WTC11 (cell line): ENCODE results near the gene OGG1. TPM values are rescaled to one million over a fixed set of nuclear protein-coding genes. Genes with fewer than 3 reads are reported as not detected.

Experiments used
- ATAC-seq: fragments of 200-7000 bp; cut with Tn5 transposase; 2 replicates; pipeline ENCODE4 v1.10.0; 2021; ENCODE audit warnings: mild to moderate bottlenecking, moderate library complexity
- CTCF ChIA-PET: fragments of 300-600 bp; sonication (Branson Sonifier 250); formaldehyde crosslinking; loops from one replicate; lab custom pipeline; 2021; ENCODE audit warnings: antibody characterized with exemption; lab: Charles Lee
- POLR2A ChIA-PET: fragments of 350-600 bp; sonication (Branson Sonifier 250); formaldehyde crosslinking; loops from one replicate; lab custom pipeline; 2021; ENCODE audit warnings: antibody characterized with exemption; lab: Charles Lee
- DNase-seq: peaks from one replicate; pipeline ENCODE4 v3.0.0; 2021; ENCODE audit warnings: low spot score
- H3K27ac Mint-ChIP-seq: 2 replicates; pipeline ENCODE4 v1.8.0; 2021; ENCODE audit warnings: mixed read lengths
- H3K27me3 Mint-ChIP-seq: 2 replicates; pipeline ENCODE4 v1.8.0; 2021; ENCODE audit warnings: low read depth, mild to moderate bottlenecking, moderate library complexity, mixed read lengths
- H3K36me3 Mint-ChIP-seq: 2 replicates; pipeline ENCODE4 v1.8.0; 2021; ENCODE audit warnings: mixed read lengths
- H3K4me1 Mint-ChIP-seq: 2 replicates; pipeline ENCODE4 v1.8.0; 2022; ENCODE audit warnings: mixed read lengths
- H3K4me3 Mint-ChIP-seq: 2 replicates; pipeline ENCODE4 v1.8.0; 2021; ENCODE audit warnings: mild to moderate bottlenecking, moderate library complexity, mixed read lengths
- H3K9me3 Mint-ChIP-seq: 2 replicates; pipeline ENCODE4 v1.8.0; 2021; ENCODE audit warnings: mixed read lengths
- ATF3 ChIP-seq: sonication (generic); formaldehyde crosslinking; conservative IDR thresholded peaks from 2 replicates; pipeline ENCODE4 v1.8.1; 2022; ENCODE audit warnings: mild to moderate bottlenecking, missing genetic modification reagents
- ATF6 ChIP-seq: sonication (generic); formaldehyde crosslinking; IDR thresholded peaks from 2 replicates; pipeline ENCODE4 v1.8.1; 2023; ENCODE audit warnings: mild to moderate bottlenecking, missing genetic modification reagents
- CBFB ChIP-seq: sonication (generic); formaldehyde crosslinking; IDR thresholded peaks from 2 replicates; pipeline ENCODE4 v1.8.1; 2022; ENCODE audit warnings: mild to moderate bottlenecking, low read depth, missing genetic modification reagents
- ESRRA ChIP-seq: sonication (generic); formaldehyde crosslinking; IDR thresholded peaks from 2 replicates; pipeline ENCODE4 v1.8.1; 2022; ENCODE audit warnings: mild to moderate bottlenecking, missing genetic modification reagents, borderline replicate concordance
- FOXP1 ChIP-seq: sonication (generic); formaldehyde crosslinking; IDR thresholded peaks from 2 replicates; pipeline ENCODE4 v1.8.0; 2022; ENCODE audit warnings: missing genetic modification reagents, mild to moderate bottlenecking, moderate library complexity, borderline replicate concordance
- GRHL2 ChIP-seq: fragments of 250-450 bp; sonication (Bioruptor Pico); IDR thresholded peaks from 2 replicates; pipeline ENCODE4 v1.8.0; 2022; ENCODE audit warnings: mild to moderate bottlenecking, moderate library complexity; ENCODE audit not compliant: insufficient replicate concordance, severe bottlenecking
- JAZF1 ChIP-seq: fragments of 250-450 bp; sonication (Bioruptor Pico); IDR thresholded peaks from 2 replicates; pipeline ENCODE4 v1.9.0; 2021; ENCODE audit warnings: moderate library complexity, mild to moderate bottlenecking, inconsistent platforms
- MYBL2 ChIP-seq: sonication (generic); formaldehyde crosslinking; IDR thresholded peaks from 2 replicates; pipeline ENCODE4 v1.8.1; 2023; ENCODE audit warnings: mild to moderate bottlenecking, moderate library complexity, missing genetic modification reagents
- NR2C2 ChIP-seq: sonication (generic); formaldehyde crosslinking; IDR thresholded peaks from 2 replicates; pipeline ENCODE4 v1.8.0; 2022; ENCODE audit warnings: mild to moderate bottlenecking, missing genetic modification reagents
- OVOL2 ChIP-seq: fragments of 250-450 bp; sonication (Bioruptor Pico); IDR thresholded peaks from 2 replicates; pipeline ENCODE4 v1.9.0; 2021; ENCODE audit warnings: mild to moderate bottlenecking, borderline replicate concordance
- PREB ChIP-seq: sonication (generic); formaldehyde crosslinking; IDR thresholded peaks from 2 replicates; pipeline ENCODE4 v1.8.1; 2022; ENCODE audit warnings: mild to moderate bottlenecking, missing genetic modification reagents, moderate library complexity, borderline replicate concordance
- SMAD4 ChIP-seq: sonication (generic); formaldehyde crosslinking; IDR thresholded peaks from 2 replicates; pipeline ENCODE4 v1.8.0; 2022; ENCODE audit warnings: mild to moderate bottlenecking, missing genetic modification reagents
- SOX15 ChIP-seq: fragments of 250-450 bp; sonication (Bioruptor Pico); IDR thresholded peaks from 2 replicates; pipeline ENCODE4 v1.9.0; 2021; ENCODE audit warnings: mild to moderate bottlenecking
- TEAD1 ChIP-seq: sonication (generic); formaldehyde crosslinking; IDR thresholded peaks from 2 replicates; pipeline ENCODE4 v1.8.0; 2022; ENCODE audit warnings: mild to moderate bottlenecking, missing genetic modification reagents
- TP53 ChIP-seq: sonication (generic); formaldehyde crosslinking; IDR thresholded peaks from 2 replicates; pipeline ENCODE4 v1.8.1; 2023; ENCODE audit warnings: mild to moderate bottlenecking, missing genetic modification reagents
- USF2 ChIP-seq: sonication (generic); formaldehyde crosslinking; IDR thresholded peaks from 2 replicates; pipeline ENCODE4 v1.8.1; 2023; ENCODE audit warnings: mild to moderate bottlenecking, missing genetic modification reagents, moderate library complexity
- ZBTB21 ChIP-seq: sonication (generic); formaldehyde crosslinking; IDR thresholded peaks from 2 replicates; pipeline ENCODE4 v1.8.1; 2023; ENCODE audit warnings: mild to moderate bottlenecking, missing genetic modification reagents, borderline replicate concordance
- ZNF121 ChIP-seq: sonication (generic); formaldehyde crosslinking; IDR thresholded peaks from 2 replicates; pipeline ENCODE4 v1.8.0; 2023; ENCODE audit warnings: missing genetic modification reagents
- ZNF219 ChIP-seq: sonication (generic); formaldehyde crosslinking; IDR thresholded peaks from 2 replicates; pipeline ENCODE4 v1.8.0; 2023; ENCODE audit warnings: missing genetic modification reagents, mild to moderate bottlenecking, borderline replicate concordance
- ZNF317 ChIP-seq: sonication (generic); formaldehyde crosslinking; IDR thresholded peaks from 2 replicates; pipeline ENCODE4 v1.8.1; 2023; ENCODE audit warnings: low read depth, mild to moderate bottlenecking, moderate library complexity, missing genetic modification reagents, borderline replicate concordance
- ZNF396 ChIP-seq: fragments of 250-450 bp; sonication (Bioruptor Pico); IDR thresholded peaks from 2 replicates; pipeline ENCODE4 v1.8.0; 2021; ENCODE audit warnings: mild to moderate bottlenecking, moderate library complexity, borderline replicate concordance
- ZNF425 ChIP-seq: fragments of 250-450 bp; sonication (Bioruptor Pico); conservative IDR thresholded peaks from 2 replicates; pipeline ENCODE4 v1.9.0; 2021; ENCODE audit warnings: mild to moderate bottlenecking
- total RNA-seq: library from RNA; stranded (reverse); gene quantifications from 3 replicates; pipeline ENCODE4 v1.2.3, GENCODE V29; 2021
- TF ChIP-seq, protein P1 (sequence below): sonication (generic); formaldehyde crosslinking; IDR thresholded peaks from 2 replicates; pipeline ENCODE4 v1.8.0; 2022; ENCODE audit warnings: mild to moderate bottlenecking, missing genetic modification reagents
- TF ChIP-seq, protein P2 (sequence below): fragments of 250-450 bp; sonication (Bioruptor Pico); IDR thresholded peaks from 2 replicates; pipeline ENCODE4 v2.1.2; 2022; ENCODE audit warnings: mild to moderate bottlenecking, moderate library complexity
- TF ChIP-seq, protein P3 (sequence below): fragments of 250-450 bp; sonication (Bioruptor Pico); IDR thresholded peaks from 2 replicates; pipeline ENCODE4 v1.9.0; 2021; ENCODE audit warnings: mild to moderate bottlenecking

The OGG1 gene
- total RNA-seq, 1 experiment from 2014 or later: 27.3 TPM

DNA sequence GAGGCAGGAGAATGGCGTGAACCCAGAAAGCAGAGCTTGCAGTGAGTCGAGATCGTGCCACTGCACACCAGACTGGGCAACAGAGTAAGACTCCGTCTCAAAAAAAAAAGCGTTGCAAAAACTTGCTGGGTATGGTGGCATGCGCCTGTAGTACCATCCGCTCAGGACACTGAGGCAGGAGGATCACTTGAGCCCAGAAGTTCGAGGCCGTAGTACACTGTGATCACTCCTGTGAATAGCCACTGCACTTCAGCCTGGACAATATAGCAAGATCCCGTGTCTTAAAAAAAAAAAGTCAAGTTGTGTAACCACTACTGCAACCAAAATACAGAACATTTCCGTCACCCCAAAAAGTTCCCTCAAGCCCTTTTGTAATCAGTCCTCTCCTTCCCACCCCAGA, 44.6 kb downstream of the OGG1 start:
- ChIA-PET CTCF (no interaction called here), POLR2A (no interaction called here)
- Mint-ChIP-seq H3K9me3 (no peaks in the 10 kb centered on the region), H3K27ac (peak overlapping the region; percentile 3; the same call in 1 of the 2 replicates), H3K36me3 (peaks cover 42% of the 10 kb centered on the region), H3K4me1 (peaks cover 18% of the 10 kb centered on the region), H3K27me3 (no peaks in the 10 kb centered on the region; the same call in 1 of the 2 replicates)
- no peak for DNase-seq
- no peak for TF ChIP-seq ZNF317 (CRISPR knock-in tag)
- TF ChIP-seq NR2C2 (CRISPR knock-in tag): no peak
- TF ChIP-seq, protein P1, sequence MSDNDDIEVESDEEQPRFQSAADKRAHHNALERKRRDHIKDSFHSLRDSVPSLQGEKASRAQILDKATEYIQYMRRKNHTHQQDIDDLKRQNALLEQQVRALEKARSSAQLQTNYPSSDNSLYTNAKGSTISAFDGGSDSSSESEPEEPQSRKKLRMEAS: no peak
- TF ChIP-seq ZNF121 (CRISPR knock-in tag): peak; percentile 94
- no peak for TF ChIP-seq CBFB
- no peak for TF ChIP-seq TP53 (CRISPR knock-in tag)
- TF ChIP-seq SOX15: no peak
- no peak for TF ChIP-seq ESRRA (CRISPR knock-in tag)
- TF ChIP-seq JAZF1 (CRISPR knock-in tag): no peak
- TF ChIP-seq, all 79 proteins: peak for 1
- no peak for ATAC-seq
- peak overlapping the region; percentile 94 for H3K4me3 Mint-ChIP-seq

DNA sequence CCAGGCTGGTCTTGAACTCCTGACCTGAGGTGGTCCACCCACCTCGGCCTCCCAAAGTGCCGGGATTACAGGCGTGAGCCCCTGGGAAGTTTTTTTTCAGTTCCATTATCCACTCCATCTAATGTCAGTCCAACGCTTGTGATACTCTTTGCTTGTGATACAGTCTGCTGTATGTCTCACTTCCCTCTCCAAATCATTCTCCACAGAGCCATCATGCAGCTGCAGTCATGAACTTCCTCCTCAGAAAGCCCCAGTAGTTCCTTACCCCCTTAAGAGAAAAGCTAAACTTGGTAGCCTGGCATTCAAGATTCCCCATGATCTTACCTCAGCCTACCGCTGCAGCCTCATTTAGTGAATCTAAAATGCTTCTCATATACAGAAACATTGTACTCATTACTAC, 45.5 kb downstream of the OGG1 start:
- Mint-ChIP-seq H3K27ac (peak overlapping the region; percentile 82), H3K4me1 (peaks cover 18% of the 10 kb centered on the region), H3K27me3 (no peaks in the 10 kb centered on the region; the same call in 1 of the 2 replicates), H3K36me3 (peaks cover 42% of the 10 kb centered on the region), H3K9me3 (no peaks in the 10 kb centered on the region), H3K4me3 (peak overlapping the region; percentile 51)
- TF ChIP-seq SMAD4 (CRISPR knock-in tag) (no peak), FOXP1 (no peak), GRHL2 (CRISPR knock-in tag) (no peak), ZNF219 (CRISPR knock-in tag) (no peak), ZNF317 (CRISPR knock-in tag) (no peak), ATF6 (CRISPR knock-in tag) (no peak), ATF3 (CRISPR knock-in tag) (no peak), PREB (no peak), TEAD1 (CRISPR knock-in tag) (no peak), ZNF425 (CRISPR knock-in tag) (no peak), ZNF396 (no peak), JAZF1 (CRISPR knock-in tag) (no peak), ZBTB21 (CRISPR knock-in tag) (no peak), MYBL2 (CRISPR knock-in tag) (no peak), USF2 (no peak), OVOL2 (no peak)
- TF ChIP-seq, protein P2, sequence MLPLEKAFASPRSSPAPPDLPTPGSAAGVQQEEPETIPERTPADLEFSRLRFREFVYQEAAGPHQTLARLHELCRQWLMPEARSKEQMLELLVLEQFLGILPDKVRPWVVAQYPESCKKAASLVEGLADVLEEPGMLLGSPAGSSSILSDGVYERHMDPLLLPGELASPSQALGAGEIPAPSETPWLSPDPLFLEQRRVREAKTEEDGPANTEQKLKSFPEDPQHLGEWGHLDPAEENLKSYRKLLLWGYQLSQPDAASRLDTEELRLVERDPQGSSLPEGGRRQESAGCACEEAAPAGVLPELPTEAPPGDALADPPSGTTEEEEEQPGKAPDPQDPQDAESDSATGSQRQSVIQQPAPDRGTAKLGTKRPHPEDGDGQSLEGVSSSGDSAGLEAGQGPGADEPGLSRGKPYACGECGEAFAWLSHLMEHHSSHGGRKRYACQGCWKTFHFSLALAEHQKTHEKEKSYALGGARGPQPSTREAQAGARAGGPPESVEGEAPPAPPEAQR (CRISPR knock-in tag): no peak
- TF ChIP-seq, protein P3, sequence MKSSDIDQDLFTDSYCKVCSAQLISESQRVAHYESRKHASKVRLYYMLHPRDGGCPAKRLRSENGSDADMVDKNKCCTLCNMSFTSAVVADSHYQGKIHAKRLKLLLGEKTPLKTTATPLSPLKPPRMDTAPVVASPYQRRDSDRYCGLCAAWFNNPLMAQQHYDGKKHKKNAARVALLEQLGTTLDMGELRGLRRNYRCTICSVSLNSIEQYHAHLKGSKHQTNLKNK (CRISPR knock-in tag): no peak
- TF ChIP-seq, protein P1: no peak
- no peak for ATAC-seq
- POLR2A ChIA-PET: no interaction called here
- no peak for DNase-seq
- CTCF ChIA-PET: no interaction called here
